ENCODE measurements around the gene SLC13A4.

DNA sequence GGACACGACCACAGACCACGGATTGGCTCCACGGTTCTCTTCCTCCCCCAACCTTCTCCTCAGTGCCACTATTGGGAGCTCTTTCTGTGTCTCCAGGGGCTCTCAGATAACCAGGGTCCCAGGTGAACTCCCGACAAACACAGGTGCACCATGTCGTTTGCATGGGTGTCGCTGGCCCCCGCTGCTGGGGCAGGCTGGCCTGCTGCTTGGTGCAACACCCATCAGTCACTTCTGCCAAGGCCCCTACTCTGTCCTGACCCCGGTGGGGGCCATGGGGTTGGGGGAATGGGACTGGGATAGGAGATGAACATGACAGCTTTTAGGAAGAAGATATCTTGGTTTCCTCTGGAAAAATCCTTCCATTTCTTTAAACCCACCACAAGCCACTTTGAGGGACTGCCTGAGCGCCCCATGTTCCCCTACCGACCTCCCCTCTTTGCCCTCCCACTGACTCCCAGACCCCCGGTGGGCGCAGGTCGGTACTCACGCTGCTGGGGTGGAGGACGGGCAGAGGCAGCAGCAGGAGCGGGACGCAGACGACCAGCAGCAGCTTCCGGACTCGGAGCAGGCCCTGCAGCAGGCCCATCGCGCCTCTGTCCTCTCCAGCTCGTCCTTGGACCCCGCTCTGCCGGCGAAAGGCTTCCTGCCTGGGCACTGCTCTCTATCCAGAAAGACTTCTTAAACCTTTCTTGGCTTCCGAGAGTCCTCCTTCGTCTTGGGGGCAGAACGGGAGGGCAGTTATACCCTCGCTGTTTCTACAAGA, 894 bp downstream of the SLC13A4 start:
- TF ChIP-seq, protein P1, sequence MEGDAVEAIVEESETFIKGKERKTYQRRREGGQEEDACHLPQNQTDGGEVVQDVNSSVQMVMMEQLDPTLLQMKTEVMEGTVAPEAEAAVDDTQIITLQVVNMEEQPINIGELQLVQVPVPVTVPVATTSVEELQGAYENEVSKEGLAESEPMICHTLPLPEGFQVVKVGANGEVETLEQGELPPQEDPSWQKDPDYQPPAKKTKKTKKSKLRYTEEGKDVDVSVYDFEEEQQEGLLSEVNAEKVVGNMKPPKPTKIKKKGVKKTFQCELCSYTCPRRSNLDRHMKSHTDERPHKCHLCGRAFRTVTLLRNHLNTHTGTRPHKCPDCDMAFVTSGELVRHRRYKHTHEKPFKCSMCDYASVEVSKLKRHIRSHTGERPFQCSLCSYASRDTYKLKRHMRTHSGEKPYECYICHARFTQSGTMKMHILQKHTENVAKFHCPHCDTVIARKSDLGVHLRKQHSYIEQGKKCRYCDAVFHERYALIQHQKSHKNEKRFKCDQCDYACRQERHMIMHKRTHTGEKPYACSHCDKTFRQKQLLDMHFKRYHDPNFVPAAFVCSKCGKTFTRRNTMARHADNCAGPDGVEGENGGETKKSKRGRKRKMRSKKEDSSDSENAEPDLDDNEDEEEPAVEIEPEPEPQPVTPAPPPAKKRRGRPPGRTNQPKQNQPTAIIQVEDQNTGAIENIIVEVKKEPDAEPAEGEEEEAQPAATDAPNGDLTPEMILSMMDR (IDR thresholded peaks at IDR 0.05 in 4 of 5, conservative IDR thresholded peaks at IDR 0.05 in 1 of 5): no peak
- no peak for TF ChIP-seq POLR2A (IDR thresholded peaks at IDR 0.05)

Measured in gastrocnemius medialis (tissue), 4 donors.